ENCODE results near the gene CCZ1.
"Not testable (repeated sequence)": the region's sequence is repeated elsewhere in the genome, so short reads cannot be mapped to it uniquely, and the experiment has no call there.

CCZ1 gene

GRCh38 chr7:5884431-5884830, 14.1 kb upstream of the CCZ1 start:
- not testable (repeated sequence) for H3K9me3 Mint-ChIP-seq; H3K4me1 Mint-ChIP-seq (ENCODE audit: low read depth); H3K36me3 Mint-ChIP-seq (ENCODE audit: low read depth); H3K4me3 Mint-ChIP-seq; H3K27ac Mint-ChIP-seq; DNase-seq; H3K27me3 Mint-ChIP-seq

- not testable (repeated sequence) for H3K9me3 Mint-ChIP-seq; H3K4me1 Mint-ChIP-seq (ENCODE audit: low read depth); H3K4me3 Mint-ChIP-seq; H3K27ac Mint-ChIP-seq; H3K27me3 Mint-ChIP-seq; H3K36me3 Mint-ChIP-seq (ENCODE audit: low read depth); DNase-seq
Measured at GRCh38 chr7:5888021-5888420, 10.5 kb upstream of the CCZ1 start.

- H3K27me3 Mint-ChIP-seq; H3K36me3 Mint-ChIP-seq (ENCODE audit: low read depth); H3K4me1 Mint-ChIP-seq (ENCODE audit: low read depth); H3K27ac Mint-ChIP-seq; H3K4me3 Mint-ChIP-seq; DNase-seq; H3K9me3 Mint-ChIP-seq: not testable (repeated sequence)
Measured at GRCh38 chr7:5890244-5890643, 8.3 kb upstream of the CCZ1 start.

GRCh38 chr7:5892498-5892897, 6.0 kb upstream of the CCZ1 start:
- Mint-ChIP-seq H3K4me3 (no peak overlapping the region), H3K27me3 (no peaks in the 10 kb centered on the region), H3K9me3 (no peaks in the 10 kb centered on the region), H3K36me3 (ENCODE audit: low read depth) (no peaks in the 10 kb centered on the region), H3K4me1 (ENCODE audit: low read depth) (no peaks in the 10 kb centered on the region), H3K27ac (no peak overlapping the region)
- DNase-seq, result no peak

- Mint-ChIP-seq H3K36me3 (ENCODE audit: low read depth) (peaks cover 11% of the 10 kb centered on the region), H3K27ac (peak overlapping the region; percentile 44), H3K4me3 (peak overlapping the region; percentile 70)
- H3K27me3 Mint-ChIP-seq; H3K4me1 Mint-ChIP-seq (ENCODE audit: low read depth); H3K9me3 Mint-ChIP-seq; DNase-seq: not testable (repeated sequence)
Measured at GRCh38 chr7:5897369-5897919, 1.1 kb upstream of the CCZ1 start.

GRCh38 chr7:5903002-5903401, 4.5 kb downstream of the CCZ1 start:
- not testable (repeated sequence) for H3K27me3 Mint-ChIP-seq; DNase-seq; H3K4me3 Mint-ChIP-seq; H3K4me1 Mint-ChIP-seq (ENCODE audit: low read depth); H3K27ac Mint-ChIP-seq; H3K9me3 Mint-ChIP-seq
- H3K36me3 Mint-ChIP-seq (ENCODE audit: low read depth), result peaks cover 43% of the 10 kb centered on the region

GRCh38 chr7:5904726-5905125, 6.2 kb downstream of the CCZ1 start:
- not testable (repeated sequence) for DNase-seq, H3K9me3 Mint-ChIP-seq, H3K27me3 Mint-ChIP-seq

GRCh38 chr7:5908835-5909234, 10.3 kb downstream of the CCZ1 start:
- DNase-seq; H3K27ac Mint-ChIP-seq; H3K9me3 Mint-ChIP-seq; H3K4me1 Mint-ChIP-seq (ENCODE audit: low read depth); H3K4me3 Mint-ChIP-seq; H3K27me3 Mint-ChIP-seq: not testable (repeated sequence)
- H3K36me3 Mint-ChIP-seq (ENCODE audit: low read depth), result peaks cover 47% of the 10 kb centered on the region

More at GRCh38 chr7:5904726-5905125, 6.2 kb downstream of the CCZ1 start:
- not testable (repeated sequence) for H3K4me3 Mint-ChIP-seq; H3K4me1 Mint-ChIP-seq (ENCODE audit: low read depth); H3K27ac Mint-ChIP-seq
- H3K36me3 Mint-ChIP-seq (ENCODE audit: low read depth), result peaks cover 52% of the 10 kb centered on the region

GRCh38 chr7:5916529-5916928, 18.0 kb downstream of the CCZ1 start:
- H3K27me3 Mint-ChIP-seq; DNase-seq; H3K9me3 Mint-ChIP-seq; H3K27ac Mint-ChIP-seq; H3K4me3 Mint-ChIP-seq; H3K36me3 Mint-ChIP-seq (ENCODE audit: low read depth); H3K4me1 Mint-ChIP-seq (ENCODE audit: low read depth): not testable (repeated sequence)

GRCh38 chr7:5924180-5924579, 25.6 kb downstream of the CCZ1 start:
- H3K9me3 Mint-ChIP-seq; H3K36me3 Mint-ChIP-seq (ENCODE audit: low read depth); H3K27me3 Mint-ChIP-seq; DNase-seq; H3K4me1 Mint-ChIP-seq (ENCODE audit: low read depth); H3K4me3 Mint-ChIP-seq; H3K27ac Mint-ChIP-seq: not testable (repeated sequence)

- H3K36me3 Mint-ChIP-seq (ENCODE audit: low read depth); H3K27ac Mint-ChIP-seq; H3K4me3 Mint-ChIP-seq; H3K4me1 Mint-ChIP-seq (ENCODE audit: low read depth); H3K27me3 Mint-ChIP-seq; H3K9me3 Mint-ChIP-seq; DNase-seq: not testable (repeated sequence)
Measured at GRCh38 chr7:5924630-5925029, 26.1 kb downstream of the CCZ1 start.

GRCh38 chr7:5926263-5926870, 27.8 kb downstream of the CCZ1 start:
- DNase-seq, result not testable (repeated sequence)

GRCh38 chr7:5930290-5930689, 31.8 kb downstream of the CCZ1 start:
- not testable (repeated sequence) for H3K9me3 Mint-ChIP-seq; H3K4me3 Mint-ChIP-seq; DNase-seq; H3K27ac Mint-ChIP-seq; H3K27me3 Mint-ChIP-seq; H3K4me1 Mint-ChIP-seq (ENCODE audit: low read depth); H3K36me3 Mint-ChIP-seq (ENCODE audit: low read depth)

More at GRCh38 chr7:5926263-5926870, 27.8 kb downstream of the CCZ1 start:
- not testable (repeated sequence) for H3K36me3 Mint-ChIP-seq (ENCODE audit: low read depth); H3K4me1 Mint-ChIP-seq (ENCODE audit: low read depth); H3K27me3 Mint-ChIP-seq; H3K4me3 Mint-ChIP-seq; H3K9me3 Mint-ChIP-seq; H3K27ac Mint-ChIP-seq

- not testable (repeated sequence) for DNase-seq; H3K4me3 Mint-ChIP-seq; H3K27me3 Mint-ChIP-seq; H3K36me3 Mint-ChIP-seq (ENCODE audit: low read depth); H3K27ac Mint-ChIP-seq; H3K9me3 Mint-ChIP-seq; H3K4me1 Mint-ChIP-seq (ENCODE audit: low read depth)
Measured at GRCh38 chr7:5931250-5931649, 32.7 kb downstream of the CCZ1 start.

- not testable (repeated sequence) for H3K9me3 Mint-ChIP-seq; H3K4me3 Mint-ChIP-seq; H3K27ac Mint-ChIP-seq; H3K36me3 Mint-ChIP-seq (ENCODE audit: low read depth); H3K4me1 Mint-ChIP-seq (ENCODE audit: low read depth); DNase-seq; H3K27me3 Mint-ChIP-seq
Measured at GRCh38 chr7:5931905-5932644, 33.5 kb downstream of the CCZ1 start.

All from activated T-cell treated with anti-CD3 and anti-CD28 coated beads, Interleukin-2, amount 50 U/mL, for 24 hours (primary cell).